Neuronal stem cell (in vitro differentiated cells): ENCODE data around the gene TPH2.

Source experiments
- DNase-seq: peaks from one replicate; pipeline ENCODE4 v3.0.0-alpha.2; 2013; ENCODE audit warnings: low spot score
- H2AFZ ChIP-seq: one replicate; pipeline ENCODE4 v1.6.1; 2013; ENCODE audit warnings: mild to moderate bottlenecking, low read length, inconsistent platforms
- H2AK5ac ChIP-seq: 2 replicates; pipeline ENCODE4 v1.6.1; 2013; ENCODE audit warnings: low read depth, mild to moderate bottlenecking, inconsistent platforms, low read length, moderate library complexity, mixed read lengths
- H2BK120ac ChIP-seq: 2 replicates; pipeline ENCODE4 v1.6.1; 2013; ENCODE audit warnings: low read depth, mild to moderate bottlenecking, inconsistent platforms, low read length, moderate library complexity, mixed read lengths
- H2BK12ac ChIP-seq: one replicate; pipeline ENCODE4 v1.6.1; 2013; ENCODE audit warnings: low read length, inconsistent platforms
- H2BK15ac ChIP-seq: 2 replicates; pipeline ENCODE4 v1.6.1; 2013; ENCODE audit warnings: mild to moderate bottlenecking, low read length, inconsistent platforms, mixed read lengths
- H2BK5ac ChIP-seq: one replicate; pipeline ENCODE4 v1.6.1; 2013; ENCODE audit warnings: inconsistent platforms, mild to moderate bottlenecking, low read length, moderate library complexity
- H3K14ac ChIP-seq: one replicate; pipeline ENCODE4 v1.6.1; 2013; ENCODE audit warnings: low read length, inconsistent platforms
- H3K18ac ChIP-seq: 2 replicates; pipeline ENCODE4 v1.6.1; 2013; ENCODE audit warnings: low read length, inconsistent platforms
- H3K23ac ChIP-seq: 2 replicates; pipeline ENCODE4 v1.6.1; 2013; ENCODE audit warnings: low read depth, mild to moderate bottlenecking, mixed read lengths, low read length, inconsistent platforms; ENCODE audit not compliant: poor library complexity
- H3K27ac ChIP-seq: replicated peaks from 3 replicates; pipeline ENCODE4 v1.5.1; 2013; ENCODE audit warnings: low read length, inconsistent platforms
- H3K27me3 ChIP-seq, 3 experiments: 2 replicates each; pipeline ENCODE4 v1.6.1; 2013; ENCODE audit warnings: low read length in 3 of 3, mild to moderate bottlenecking in 2 of 3, inconsistent platforms in 1 of 3, low read depth in 1 of 3, mixed read lengths in 1 of 3, moderate library complexity in 1 of 3; ENCODE audit not compliant: control insufficient read depth in 3 of 3, insufficient read depth in 3 of 3
- H3K36me3 ChIP-seq, 2 donors: replicated peaks in 1 of 2; 2 replicates each; pipeline ENCODE4 v1.6.1; 2013; ENCODE audit warnings: low read length in 2 of 2; ENCODE audit not compliant: control insufficient read depth in 2 of 2, insufficient read depth in 2 of 2
- H3K4ac ChIP-seq: 2 replicates; pipeline ENCODE4 v1.6.1; 2013; ENCODE audit warnings: inconsistent platforms, mild to moderate bottlenecking, low read length, moderate library complexity
- H3K4me1 ChIP-seq, 2 donors: 1 replicate in 1 of 2; 2 replicates in 1 of 2; pipeline ENCODE4 v1.6.1; 2013; ENCODE audit warnings: low read length in 2 of 2, low read depth in 1 of 2; ENCODE audit not compliant: control insufficient read depth in 2 of 2, insufficient read depth in 1 of 2
- H3K4me2 ChIP-seq: one replicate; pipeline ENCODE4 v1.6.1; 2013; ENCODE audit warnings: mild to moderate bottlenecking, low read length, inconsistent platforms; ENCODE audit not compliant: insufficient read depth, poor library complexity, severe bottlenecking
- H3K4me3 ChIP-seq, 2 donors: 2 replicates each; pipeline ENCODE4 v1.5.1; 2013; ENCODE audit warnings: low read length in 2 of 2, mild to moderate bottlenecking in 2 of 2, inconsistent platforms in 1 of 2, moderate library complexity in 1 of 2
- H3K79me1 ChIP-seq: one replicate; pipeline ENCODE4 v1.6.1; 2013; ENCODE audit warnings: low read depth, mild to moderate bottlenecking, inconsistent platforms, low read length, moderate library complexity
- H3K9ac ChIP-seq: one replicate; pipeline ENCODE4 v1.6.1; 2013; ENCODE audit warnings: mild to moderate bottlenecking, low read depth, low read length, inconsistent platforms; ENCODE audit not compliant: poor library complexity
- H3K9me3 ChIP-seq, 2 donors: replicated peaks in 1 of 2; 2 replicates each; pipeline versions ENCODE3 to v1.6.1; 2013; ENCODE audit warnings: low read length in 2 of 2, mild to moderate bottlenecking in 2 of 2, inconsistent platforms in 1 of 2, low read depth in 1 of 2, mixed read lengths in 1 of 2, moderate library complexity in 1 of 2; ENCODE audit not compliant: control insufficient read depth in 2 of 2, insufficient read depth in 1 of 2
- H4K8ac ChIP-seq: one replicate; pipeline ENCODE4 v1.6.1; 2013; ENCODE audit warnings: low read depth, mild to moderate bottlenecking, inconsistent platforms, low read length, moderate library complexity
- H4K91ac ChIP-seq: one replicate; pipeline ENCODE4 v1.6.1; 2013; ENCODE audit warnings: low read length, low read depth, mild to moderate bottlenecking, inconsistent platforms; ENCODE audit not compliant: poor library complexity
- WGBS, 2 donors: extraction: QIAGEN DNeasy Blood & Tissue Kit; methylation state at CpG; one replicate each; pipeline ENCODE4 v1.1.7; 2013; ENCODE audit warnings: missing lambda C conversion rate in 2 of 2, mixed read lengths in 1 of 2; ENCODE audit not compliant: insufficient read length in 2 of 2, insufficient replicate concordance in 1 of 2; ENCODE audit errors: extremely low coverage in 2 of 2; 5-methylcytosine and 5-hydroxymethylcytosine counted together

The TPH2 gene

GRCh38 chr12:71945883-71946282, 7.2 kb downstream of the TPH2 start:
- H3K4me3 ChIP-seq = no peak overlapping the region
- H2AK5ac ChIP-seq = no peak overlapping the region
- H3K18ac ChIP-seq = no peak overlapping the region
- H2BK120ac ChIP-seq = no peak overlapping the region
- H2BK15ac ChIP-seq = no peak overlapping the region
- H3K27me3 ChIP-seq = no peaks in the 10 kb centered on the region
- no peak overlapping the region for H3K27ac ChIP-seq
- H3K4me1 ChIP-seq = peaks cover 16 to 31% of the 10 kb centered on the region in 2 donors
- no peaks in the 10 kb centered on the region for H3K36me3 ChIP-seq
- H3K4ac ChIP-seq = no peak overlapping the region
- peaks cover 0 to 9% of the 10 kb centered on the region in 2 donors for H3K9me3 ChIP-seq
- H3K9ac ChIP-seq = no peak overlapping the region
- H2BK12ac ChIP-seq = no peak overlapping the region
- H2AFZ ChIP-seq = no peak overlapping the region
- H3K79me1 ChIP-seq = no peaks in the 10 kb centered on the region
- no peak overlapping the region for H4K91ac ChIP-seq
- no peak overlapping the region for H4K8ac ChIP-seq
- H3K4me2 ChIP-seq = no peak overlapping the region
- WGBS, 2 donors = no CpG with 5 or more reads among the region's 4 CpGs
- H3K14ac ChIP-seq = no peak overlapping the region
- H2BK5ac ChIP-seq = no peak overlapping the region
- no peak for DNase-seq
- H3K23ac ChIP-seq = no peak overlapping the region

- peaks cover 16 to 31% of the 10 kb centered on the region in 2 donors for H3K4me1 ChIP-seq
- H4K8ac ChIP-seq = no peak overlapping the region
- peaks cover 0 to 9% of the 10 kb centered on the region in 2 donors for H3K9me3 ChIP-seq
- H3K23ac ChIP-seq = no peak overlapping the region
- H2AFZ ChIP-seq = peak overlapping the region; percentile 25
- H2BK120ac ChIP-seq = no peak overlapping the region
- H3K36me3 ChIP-seq = no peaks in the 10 kb centered on the region
- no peaks in the 10 kb centered on the region for H3K79me1 ChIP-seq
- no peak overlapping the region for H2BK5ac ChIP-seq
- no peak overlapping the region for H2BK12ac ChIP-seq
- DNase-seq = peak; percentile 82
- H3K27ac ChIP-seq = peak overlapping the region; percentile 86
- no CpG with 5 or more reads among the region's 9 CpGs for WGBS, 2 donors
- H3K27me3 ChIP-seq = no peaks in the 10 kb centered on the region
- peak overlapping the region; percentile 29 for H3K4me2 ChIP-seq
- H3K14ac ChIP-seq = no peak overlapping the region
- no peak overlapping the region for H3K18ac ChIP-seq
- H2BK15ac ChIP-seq = no peak overlapping the region
- no peak overlapping the region for H2AK5ac ChIP-seq
- H3K9ac ChIP-seq = no peak overlapping the region
- H3K4me3 ChIP-seq = no peak overlapping the region
- no peak overlapping the region for H3K4ac ChIP-seq
- H4K91ac ChIP-seq = no peak overlapping the region
These were observed 9.0 kb downstream of the TPH2 start for GRCh38 chr12:71947645-71948105.

GRCh38 chr12:71948390-71948789, 9.7 kb downstream of the TPH2 start:
- no peak overlapping the region for H2BK120ac ChIP-seq
- H3K27ac ChIP-seq = peak overlapping the region; percentile 89
- H4K8ac ChIP-seq = no peak overlapping the region
- peaks cover 0 to 9% of the 10 kb centered on the region in 2 donors for H3K9me3 ChIP-seq
- no peak overlapping the region for H2AK5ac ChIP-seq
- no peak for DNase-seq
- H3K23ac ChIP-seq = no peak overlapping the region
- no peak overlapping the region for H3K4ac ChIP-seq
- no peaks in the 10 kb centered on the region for H3K79me1 ChIP-seq
- no peak overlapping the region for H2BK5ac ChIP-seq
- no peak overlapping the region for H2BK15ac ChIP-seq
- H2BK12ac ChIP-seq = no peak overlapping the region
- WGBS, 2 donors = no CpG with 5 or more reads among the region's 3 CpGs
- H3K14ac ChIP-seq = no peak overlapping the region
- H3K4me2 ChIP-seq = no peak overlapping the region
- H4K91ac ChIP-seq = no peak overlapping the region
- no peaks in the 10 kb centered on the region for H3K27me3 ChIP-seq
- no peak overlapping the region for H3K9ac ChIP-seq
- H3K4me1 ChIP-seq = peaks cover 16 to 31% of the 10 kb centered on the region in 2 donors
- H3K18ac ChIP-seq = peak overlapping the region; percentile 66
- no peaks in the 10 kb centered on the region for H3K36me3 ChIP-seq
- no peak overlapping the region for H3K4me3 ChIP-seq
- peak overlapping the region; percentile 73 for H2AFZ ChIP-seq

- H3K4me1 ChIP-seq = peaks cover 15 to 26% of the 10 kb centered on the region in 2 donors
- H3K4me2 ChIP-seq = no peak overlapping the region
- H3K14ac ChIP-seq = no peak overlapping the region
- no CpG with 5 or more reads among the region's 3 CpGs for WGBS, 2 donors
- no peak overlapping the region for H2BK5ac ChIP-seq
- no peak overlapping the region for H3K23ac ChIP-seq
- no peak overlapping the region for H4K91ac ChIP-seq
- no peak overlapping the region for H3K4ac ChIP-seq
- H2BK12ac ChIP-seq = no peak overlapping the region
- H3K4me3 ChIP-seq = no peak overlapping the region
- no peak for DNase-seq
- no peak overlapping the region for H2BK15ac ChIP-seq
- no peak overlapping the region for H2AK5ac ChIP-seq
- H2BK120ac ChIP-seq = no peak overlapping the region
- no peak overlapping the region for H4K8ac ChIP-seq
- no peak overlapping the region for H3K27ac ChIP-seq
- peak overlapping the region; percentile 4 for H2AFZ ChIP-seq
- no peaks in the 10 kb centered on the region for H3K79me1 ChIP-seq
- no peaks in the 10 kb centered on the region for H3K36me3 ChIP-seq
- H3K9ac ChIP-seq = no peak overlapping the region
- H3K9me3 ChIP-seq = peaks cover 0 to 9% of the 10 kb centered on the region in 2 donors
- no peaks in the 10 kb centered on the region for H3K27me3 ChIP-seq
- no peak overlapping the region for H3K18ac ChIP-seq
These were observed 11.0 kb downstream of the TPH2 start for GRCh38 chr12:71949646-71950045.
